ENCODE measurements around the gene CPEB1. TPM values are rescaled to one million over a fixed set of nuclear protein-coding genes. Genes with fewer than 3 reads are reported as not detected.

The CPEB1 gene
- total RNA-seq, 1 donor from 2014 or later, result 0.40 TPM

GRCh38 chr15:82572311-82572710 lies 74.9 kb downstream of the CPEB1 start:
- peaks cover 8% of the 10 kb centered on the region for H3K4me1 Mint-ChIP-seq
- no peaks in the 10 kb centered on the region for H3K9me3 Mint-ChIP-seq
- H3K27ac Mint-ChIP-seq, result no peak overlapping the region
- peak overlapping the region; percentile 62 for H3K4me3 Mint-ChIP-seq
- DNase-seq (ENCODE audit: low spot score in 2 of 2, unreplicated experiment in 2 of 2), result no peak
- no peaks in the 10 kb centered on the region for H3K36me3 Mint-ChIP-seq
- H3K27me3 Mint-ChIP-seq (ENCODE audit: low read depth), result peaks cover 60% of the 10 kb centered on the region
- TF ChIP-seq CTCF (IDR thresholded peaks at IDR 0.05; ENCODE audit: unreplicated experiment), result no peak

- no peak for TF ChIP-seq CTCF (IDR thresholded peaks at IDR 0.05; ENCODE audit: unreplicated experiment)
- Mint-ChIP-seq H3K27ac (peak overlapping the region; percentile 59), H3K27me3 (ENCODE audit: low read depth) (peaks cover 60% of the 10 kb centered on the region), H3K36me3 (no peaks in the 10 kb centered on the region), H3K4me3 (peak overlapping the region; percentile 62), H3K4me1 (peaks cover 11% of the 10 kb centered on the region), H3K9me3 (no peaks in the 10 kb centered on the region)
- DNase-seq (ENCODE audit: low spot score in 2 of 2, unreplicated experiment in 2 of 2), result peak; percentile 27 to 61
These were observed 75.4 kb downstream of the CPEB1 start for GRCh38 chr15:82571722-82572222.

GRCh38 chr15:82570721-82571508 lies 76.2 kb downstream of the CPEB1 start:
- peaks cover 60% of the 10 kb centered on the region for H3K27me3 Mint-ChIP-seq (ENCODE audit: low read depth)
- H3K36me3 Mint-ChIP-seq, result no peaks in the 10 kb centered on the region
- peaks cover 14% of the 10 kb centered on the region for H3K4me1 Mint-ChIP-seq
- peak overlapping the region; percentile 38 for H3K4me3 Mint-ChIP-seq
- H3K27ac Mint-ChIP-seq, result no peak overlapping the region
- no peak for TF ChIP-seq CTCF (IDR thresholded peaks at IDR 0.05; ENCODE audit: unreplicated experiment)
- no peak for DNase-seq (ENCODE audit: low spot score in 2 of 2, unreplicated experiment in 2 of 2)
- no peaks in the 10 kb centered on the region for H3K9me3 Mint-ChIP-seq

- TF ChIP-seq CTCF (IDR thresholded peaks at IDR 0.05; ENCODE audit: unreplicated experiment), result no peak
- Mint-ChIP-seq H3K27ac (no peak overlapping the region), H3K27me3 (ENCODE audit: low read depth) (peaks cover 51% of the 10 kb centered on the region), H3K9me3 (no peaks in the 10 kb centered on the region), H3K4me3 (no peak overlapping the region), H3K36me3 (no peaks in the 10 kb centered on the region), H3K4me1 (peaks cover 14% of the 10 kb centered on the region)
- no peak for DNase-seq (ENCODE audit: low spot score in 2 of 2, unreplicated experiment in 2 of 2)
These were observed 77.3 kb downstream of the CPEB1 start for GRCh38 chr15:82569834-82570233.

- DNase-seq (ENCODE audit: low spot score in 2 of 2, unreplicated experiment in 2 of 2), result no peak
- Mint-ChIP-seq H3K27me3 (ENCODE audit: low read depth) (peaks cover 52% of the 10 kb centered on the region), H3K36me3 (no peaks in the 10 kb centered on the region), H3K9me3 (no peaks in the 10 kb centered on the region), H3K4me3 (no peak overlapping the region), H3K27ac (no peak overlapping the region), H3K4me1 (peaks cover 14% of the 10 kb centered on the region)
- TF ChIP-seq CTCF (IDR thresholded peaks at IDR 0.05; ENCODE audit: unreplicated experiment), result no peak
These were observed 78.2 kb downstream of the CPEB1 start for GRCh38 chr15:82568986-82569385.
